Fibroblast of pulmonary artery (primary cell): ENCODE measurements around the gene MGMT.

Experiments used
- DNase-seq: peaks from one replicate; pipeline ENCODE4 v3.0.0-alpha.2; 2010; ENCODE audit warnings: low read depth
- H3K4me3 ChIP-seq: replicated peaks from 2 replicates; pipeline ENCODE4 v1.5.1; 2011; ENCODE audit warnings: low read depth, mild to moderate bottlenecking, control low read depth, low read length, moderate library complexity
- TF ChIP-seq, protein P1 (sequence below): IDR thresholded peaks from 2 replicates; pipeline ENCODE4 v1.5.1; 2011; ENCODE audit warnings: mild to moderate bottlenecking, control low read depth, low read length, inconsistent platforms; ENCODE audit errors: missing control alignments

Gene MGMT

DNA sequence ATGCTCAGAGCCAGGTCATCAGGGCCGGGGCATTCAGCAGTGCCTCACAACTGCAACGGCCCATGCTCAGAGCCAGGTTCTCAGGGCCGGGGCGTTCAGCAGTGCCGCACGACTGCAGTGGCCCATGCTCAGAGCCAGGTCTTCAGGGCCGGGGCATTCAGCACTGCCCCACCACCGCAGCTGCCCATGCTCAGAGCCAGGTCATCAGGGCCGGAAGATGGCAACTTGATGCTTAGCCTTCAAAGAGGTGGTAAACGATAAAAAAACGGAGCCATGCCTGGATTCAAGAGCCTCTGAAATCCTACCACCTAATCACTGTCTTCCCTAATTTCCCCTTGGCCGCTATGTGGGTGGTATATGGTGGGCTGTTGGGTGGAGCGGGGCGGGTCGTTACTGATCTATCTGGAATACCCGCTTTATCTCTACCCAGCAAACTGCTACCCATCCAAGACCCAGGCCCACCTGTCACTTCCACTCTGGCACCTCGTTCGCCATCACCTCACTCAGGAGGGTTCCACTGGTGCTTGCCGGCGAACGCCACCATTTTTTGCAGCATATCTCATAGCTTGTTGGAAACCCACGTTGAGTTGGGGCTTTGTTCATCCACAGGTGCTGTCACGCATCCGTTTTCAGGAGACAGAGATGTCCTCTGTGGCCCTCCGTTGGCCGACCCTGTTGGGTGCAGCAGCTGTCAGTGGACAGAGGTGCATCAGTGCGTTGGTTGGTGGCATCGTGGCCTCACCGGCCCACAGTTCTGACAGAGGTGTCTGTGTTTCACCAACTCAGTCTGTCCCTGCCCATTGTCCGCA, 275.9 kb downstream of the MGMT start:
- TF ChIP-seq, protein P1, sequence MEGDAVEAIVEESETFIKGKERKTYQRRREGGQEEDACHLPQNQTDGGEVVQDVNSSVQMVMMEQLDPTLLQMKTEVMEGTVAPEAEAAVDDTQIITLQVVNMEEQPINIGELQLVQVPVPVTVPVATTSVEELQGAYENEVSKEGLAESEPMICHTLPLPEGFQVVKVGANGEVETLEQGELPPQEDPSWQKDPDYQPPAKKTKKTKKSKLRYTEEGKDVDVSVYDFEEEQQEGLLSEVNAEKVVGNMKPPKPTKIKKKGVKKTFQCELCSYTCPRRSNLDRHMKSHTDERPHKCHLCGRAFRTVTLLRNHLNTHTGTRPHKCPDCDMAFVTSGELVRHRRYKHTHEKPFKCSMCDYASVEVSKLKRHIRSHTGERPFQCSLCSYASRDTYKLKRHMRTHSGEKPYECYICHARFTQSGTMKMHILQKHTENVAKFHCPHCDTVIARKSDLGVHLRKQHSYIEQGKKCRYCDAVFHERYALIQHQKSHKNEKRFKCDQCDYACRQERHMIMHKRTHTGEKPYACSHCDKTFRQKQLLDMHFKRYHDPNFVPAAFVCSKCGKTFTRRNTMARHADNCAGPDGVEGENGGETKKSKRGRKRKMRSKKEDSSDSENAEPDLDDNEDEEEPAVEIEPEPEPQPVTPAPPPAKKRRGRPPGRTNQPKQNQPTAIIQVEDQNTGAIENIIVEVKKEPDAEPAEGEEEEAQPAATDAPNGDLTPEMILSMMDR = no peak
- no peak for DNase-seq
- no peak overlapping the region for H3K4me3 ChIP-seq

DNA sequence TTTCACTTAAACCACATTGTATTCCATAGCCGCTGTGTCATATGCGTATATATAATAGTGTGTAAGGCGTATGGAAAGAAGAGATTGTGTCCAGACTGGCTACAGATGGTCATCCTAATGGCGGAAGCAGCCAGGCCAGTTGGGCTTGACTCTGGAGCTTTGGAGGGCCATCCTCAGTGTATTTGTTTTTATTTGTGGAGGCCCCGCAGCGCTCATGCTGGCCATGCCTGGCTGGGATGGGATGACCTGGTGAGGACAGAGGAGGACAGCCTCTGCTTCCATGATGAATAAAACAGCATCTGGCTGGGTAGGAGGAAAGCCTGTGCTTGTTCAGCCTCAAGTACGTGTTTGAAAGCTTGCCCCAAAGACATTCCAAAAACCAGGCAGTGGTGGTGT, 276.7 kb downstream of the MGMT start:
- no peak overlapping the region for H3K4me3 ChIP-seq
- no peak for DNase-seq
- TF ChIP-seq, protein P1 = no peak

DNA sequence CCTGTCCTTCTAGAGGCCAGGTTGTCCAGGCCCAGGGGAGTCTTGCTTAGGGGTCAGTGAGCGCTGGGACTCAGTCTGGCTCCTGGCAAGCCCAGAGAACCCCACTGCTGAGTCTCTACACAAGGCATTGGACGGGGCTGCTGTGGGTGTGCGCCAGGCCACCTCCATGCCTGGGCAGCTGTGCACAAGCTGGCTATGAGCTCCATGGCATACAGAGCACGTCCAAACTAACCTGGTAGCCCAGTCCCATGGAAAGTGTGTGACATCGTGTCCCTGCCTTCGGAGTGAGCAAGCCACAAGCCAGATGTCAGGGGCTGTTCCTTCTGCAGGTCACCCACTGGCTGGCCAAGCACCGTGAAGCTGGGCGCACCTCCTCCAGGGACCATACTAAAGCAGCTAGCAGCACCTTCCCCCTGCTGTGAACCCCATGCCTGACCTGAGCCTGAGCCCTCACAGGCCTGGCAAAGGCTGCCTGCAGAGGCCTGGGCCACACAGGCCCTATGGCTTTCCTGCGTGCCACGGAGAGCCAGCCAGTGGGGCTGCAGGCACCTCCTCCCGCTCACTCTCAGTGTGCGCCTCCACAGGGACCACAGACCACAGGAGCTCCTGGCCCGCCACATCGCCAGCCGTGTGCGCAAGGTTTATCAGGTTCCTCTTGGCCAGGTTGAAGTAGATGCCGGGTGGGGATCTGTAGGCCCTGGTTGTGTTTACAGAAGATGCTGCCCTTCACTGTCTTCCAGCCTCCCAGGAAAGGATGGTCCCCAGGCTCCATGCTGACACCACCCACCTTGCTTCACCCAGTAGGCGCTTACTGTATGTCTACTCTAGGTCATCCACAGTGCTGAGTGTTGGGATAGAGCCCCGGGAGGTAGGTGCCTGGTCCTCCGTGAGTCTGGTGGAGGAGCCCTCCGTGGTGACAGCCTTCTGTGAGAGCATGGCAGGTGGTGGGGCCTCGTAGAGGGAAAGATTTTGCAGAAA, 277.4 kb downstream of the MGMT start:
- TF ChIP-seq, protein P1 = no peak
- no peak for DNase-seq
- no peak overlapping the region for H3K4me3 ChIP-seq

DNA sequence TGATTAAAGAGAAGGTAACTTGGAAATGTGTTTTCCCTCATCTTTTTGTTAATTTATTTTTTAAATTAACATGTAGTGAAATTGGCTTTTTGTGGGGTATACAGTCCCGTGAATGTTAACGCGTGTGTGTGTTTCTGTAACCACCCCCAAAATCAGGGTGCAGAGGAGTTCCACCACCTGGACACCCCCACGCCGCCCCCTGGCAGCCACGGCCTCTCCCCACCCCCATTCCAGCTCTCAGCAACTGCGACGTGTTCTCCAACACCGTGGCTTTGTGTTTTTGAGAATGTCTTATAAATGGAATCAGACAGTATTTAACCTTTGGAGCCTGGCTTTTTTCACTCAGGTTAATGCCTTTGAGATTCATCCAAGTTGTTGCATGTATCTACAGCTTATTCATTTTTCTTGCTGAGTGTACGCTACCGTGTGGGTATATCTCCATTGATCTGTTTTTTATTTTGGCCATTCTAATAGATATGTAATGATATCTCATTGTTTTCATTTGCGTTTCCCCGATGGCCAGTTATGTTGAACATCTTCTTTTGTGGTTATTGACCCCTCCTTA, 278.2 kb downstream of the MGMT start:
- no peak overlapping the region for H3K4me3 ChIP-seq
- DNase-seq = no peak
- TF ChIP-seq, protein P1 = no peak

DNA sequence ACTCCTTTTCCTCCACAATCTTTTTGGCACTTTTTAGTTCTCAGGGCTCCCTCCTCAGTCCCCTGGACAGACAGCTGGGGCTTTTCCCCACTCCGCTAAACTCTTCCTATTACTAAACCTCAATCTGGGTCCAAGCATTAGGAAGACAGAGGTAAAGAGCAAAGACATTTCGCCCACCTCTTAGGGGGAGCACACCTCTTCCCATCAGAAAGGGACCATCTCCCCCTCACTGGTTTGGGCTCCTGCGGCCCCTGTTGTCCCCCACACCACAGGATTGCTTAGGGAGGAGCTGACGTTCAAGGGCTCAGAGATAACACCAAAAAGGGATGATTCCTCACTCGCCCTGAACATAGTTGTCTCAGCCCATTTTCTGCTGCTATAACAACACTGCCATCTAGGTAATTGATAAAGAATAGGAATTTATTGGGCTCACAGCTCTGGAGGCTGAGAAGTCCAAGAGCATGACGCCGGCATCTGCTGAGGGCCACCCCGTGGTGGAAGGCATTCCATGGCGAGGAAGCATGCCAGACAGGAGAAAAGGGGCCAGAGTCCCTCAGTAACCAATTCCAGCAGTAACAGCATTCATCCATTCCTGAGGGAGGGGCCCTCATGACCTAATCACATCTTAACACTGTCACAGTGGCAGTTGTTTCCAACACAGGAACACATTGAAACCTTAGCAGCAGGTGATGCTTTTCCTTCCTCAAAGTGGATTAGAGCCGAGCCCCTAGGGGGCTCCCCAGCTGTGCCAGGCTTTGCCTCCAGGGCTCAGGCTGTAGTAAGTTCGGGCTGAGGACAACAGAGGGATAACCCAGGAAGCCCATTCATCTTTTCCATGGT, 287.4 kb downstream of the MGMT start:
- TF ChIP-seq, protein P1 = no peak
- DNase-seq = no peak
- no peak overlapping the region for H3K4me3 ChIP-seq

DNA sequence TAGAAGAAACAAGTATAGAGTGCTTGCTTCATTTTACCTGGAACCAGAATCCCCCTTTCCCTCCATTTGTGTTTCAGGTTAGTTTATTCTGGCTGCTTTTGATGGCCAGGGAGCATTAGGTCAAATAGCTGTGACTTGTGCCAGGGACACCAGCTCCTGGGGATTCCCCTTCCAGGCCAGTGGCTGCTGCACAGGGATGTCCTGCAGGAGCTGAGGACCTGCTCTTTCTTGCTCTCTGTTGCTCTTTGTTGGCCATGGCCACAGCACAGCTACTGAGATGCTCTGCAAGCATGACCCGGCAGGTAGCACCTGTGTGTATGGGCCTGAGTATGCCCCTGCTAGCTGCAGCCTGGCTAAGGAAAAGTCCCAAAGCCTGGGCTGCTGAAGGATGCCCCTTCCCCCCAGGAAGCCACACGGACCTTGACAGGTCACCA, 288.1 kb downstream of the MGMT start:
- no peak overlapping the region for H3K4me3 ChIP-seq
- TF ChIP-seq, protein P1 = no peak
- no peak for DNase-seq
